MCF 10A (cell line): ENCODE measurements around the gene SUMO4. TPM values are rescaled to one million over a fixed set of nuclear protein-coding genes. Genes with fewer than 3 reads are reported as not detected.

Experiments
- BruUV-seq: library from RNA; stranded (reverse); fragments of 400-500 nt; replicated peaks from 2 replicates; lab custom pipeline; 2021; lab: Mats Ljungman, UMichigan
- CTCF ChIA-PET: fragments of 300-600 bp; sonication (Branson Sonifier 250); formaldehyde crosslinking; extraction: SDS; loops from one replicate; lab custom pipeline; 2021; ENCODE audit warnings: antibody characterized with exemption, inconsistent platforms; lab: Yijun Ruan, JAX
- POLR2A ChIA-PET: fragments of 300-600, 350-650 bp; sonication (Branson Sonifier 250); formaldehyde crosslinking; extraction: SDS; loops from one replicate; lab custom pipeline; 2020; ENCODE audit warnings: antibody characterized with exemption, inconsistent platforms; lab: Yijun Ruan, JAX
- DNase-seq: peaks from one replicate; pipeline ENCODE4 v3.0.0-alpha.2; 2018; ENCODE audit not compliant: unreplicated experiment
- H3K27ac Mint-ChIP-seq: one replicate; pipeline ENCODE4 v1.8.0; 2022; ENCODE audit warnings: mild to moderate bottlenecking, low read depth, mixed read lengths; ENCODE audit not compliant: unreplicated experiment
- H3K27me3 Mint-ChIP-seq: one replicate; pipeline ENCODE4 v1.8.0; 2022; ENCODE audit warnings: mixed read lengths; ENCODE audit not compliant: insufficient read depth, unreplicated experiment
- H3K36me3 Mint-ChIP-seq: one replicate; pipeline ENCODE4 v1.8.0; 2022; ENCODE audit warnings: mild to moderate bottlenecking, moderate library complexity, mixed read lengths; ENCODE audit not compliant: insufficient read depth, unreplicated experiment
- H3K4me1 Mint-ChIP-seq: one replicate; pipeline ENCODE4 v1.8.0; 2022; ENCODE audit warnings: mixed read lengths; ENCODE audit not compliant: insufficient read depth, unreplicated experiment
- H3K4me3 Mint-ChIP-seq: one replicate; pipeline ENCODE4 v1.8.0; 2022; ENCODE audit warnings: mild to moderate bottlenecking, moderate library complexity, mixed read lengths; ENCODE audit not compliant: unreplicated experiment
- H3K9me3 Mint-ChIP-seq: one replicate; pipeline ENCODE4 v1.8.0; 2022; ENCODE audit warnings: mixed read lengths; ENCODE audit not compliant: unreplicated experiment
- CTCF ChIP-seq: fragments of 200-600 bp; IDR thresholded peaks from one replicate; pipeline ENCODE4 v1.8.0; 2022; ENCODE audit warnings: antibody characterized with exemption, mild to moderate bottlenecking; ENCODE audit not compliant: unreplicated experiment
- intact Hi-C: fragments of 100-400 bp; cut with micrococcal nuclease; formaldehyde crosslinking; loops from 2 replicates; pipeline ENCODE4 v1.14.1; 2022
- total RNA-seq: library from RNA; stranded (reverse); gene quantifications from 2 replicates; pipeline ENCODE4 v1.2.3, GENCODE V29; 2022

The SUMO4 gene
- total RNA-seq, 1 experiment from 2014 or later = 2.1 TPM

- no peak for TF ChIP-seq CTCF
- CTCF ChIA-PET = interaction anchor here (0.6 kb wide), 1 partner anchor 890 kb away, joined by 3 read pairs; no protein-coding TSS in a partner anchor
- BruUV-seq = no TSS peak
- no peaks in the 10 kb centered on the region for H3K9me3 Mint-ChIP-seq
- H3K27ac Mint-ChIP-seq = no peak overlapping the region
- POLR2A ChIA-PET = no interaction called here
- H3K4me3 Mint-ChIP-seq = no peak overlapping the region
- intact Hi-C loops = loop anchor here (10.0 kb wide), 1 partner anchor 692 kb away; the partner anchor contains the start of gene UST
- H3K36me3 Mint-ChIP-seq = no peaks in the 10 kb centered on the region
- DNase-seq = no peak
- no peaks in the 10 kb centered on the region for H3K27me3 Mint-ChIP-seq
- no peaks in the 10 kb centered on the region for H3K4me1 Mint-ChIP-seq
These were observed 37.1 kb downstream of the SUMO4 start for GRCh38 chr6:149437212-149437611.

GRCh38 chr6:149438855-149439254 is 38.8 kb downstream of the SUMO4 start:
- no TSS peak for BruUV-seq
- Mint-ChIP-seq H3K4me1 (no peaks in the 10 kb centered on the region), H3K4me3 (no peak overlapping the region), H3K27me3 (no peaks in the 10 kb centered on the region), H3K9me3 (no peaks in the 10 kb centered on the region), H3K27ac (no peak overlapping the region), H3K36me3 (no peaks in the 10 kb centered on the region)
- DNase-seq = no peak
- POLR2A ChIA-PET = no interaction called here
- TF ChIP-seq CTCF = no peak
- CTCF ChIA-PET = interaction anchor here (0.6 kb wide), 1 partner anchor 70 kb away, joined by 3 read pairs; no protein-coding TSS in a partner anchor
- intact Hi-C loops = loop anchor here (10.0 kb wide), 1 partner anchor 694 kb away; the partner anchor contains the start of gene UST

- Mint-ChIP-seq H3K4me1 (no peaks in the 10 kb centered on the region), H3K27ac (no peak overlapping the region), H3K36me3 (no peaks in the 10 kb centered on the region), H3K4me3 (no peak overlapping the region), H3K9me3 (no peaks in the 10 kb centered on the region), H3K27me3 (no peaks in the 10 kb centered on the region)
- no TSS peak for BruUV-seq
- ChIA-PET CTCF (interaction anchor here (0.6 kb wide), 1 partner anchor 97 kb away, joined by 4 read pairs; no protein-coding TSS in a partner anchor), POLR2A (no interaction called here)
- TF ChIP-seq CTCF = no peak
- intact Hi-C loops = loop anchor here (10.0 kb wide), 1 partner anchor 695 kb away; the partner anchor contains the start of gene UST
- DNase-seq = no peak
These were observed 39.6 kb downstream of the SUMO4 start for GRCh38 chr6:149439626-149440025.

GRCh38 chr6:149440735-149441671 is 40.9 kb downstream of the SUMO4 start:
- Mint-ChIP-seq H3K27ac (no peak overlapping the region), H3K4me1 (no peaks in the 10 kb centered on the region), H3K9me3 (no peaks in the 10 kb centered on the region), H3K4me3 (no peak overlapping the region), H3K36me3 (no peaks in the 10 kb centered on the region), H3K27me3 (no peaks in the 10 kb centered on the region)
- BruUV-seq = no TSS peak
- DNase-seq = no peak
- ChIA-PET POLR2A (interaction anchor here (0.5 to 0.9 kb wide), 2 partner anchors 408 to 412 kb away, joined by 4 to 6 read pairs; no protein-coding TSS in a partner anchor), CTCF (interaction anchor here (0.5 to 3.1 kb wide), 6 partner anchors 9 to 414 kb away, joined by 3 to 19 read pairs (median 4); no protein-coding TSS in a partner anchor)
- TF ChIP-seq CTCF = no peak
- intact Hi-C loops = no loop called here
